IMR-90 (cell line): Measurements from ENCODE around the gene EVI5. TPM values are rescaled to one million over a fixed set of nuclear protein-coding genes. Genes with fewer than 3 reads are reported as not detected.

Source experiments
- ATAC-seq: fragments of 200-7000 bp; cut with Tn5 transposase; 2 replicates; pipeline ENCODE4 v1.9.1; 2020; ENCODE audit warnings: low read depth, mild to moderate bottlenecking, moderate library complexity
- BruUV-seq: library from RNA; stranded (reverse); fragments of 400-500 nt; replicated peaks from 2 replicates; lab custom pipeline; 2021; lab: Mats Ljungman, UMichigan
- CTCF ChIA-PET: fragments of 300-600 bp; formaldehyde crosslinking; extraction: SDS; loops from one replicate; lab custom pipeline; 2021; ENCODE audit warnings: antibody characterized with exemption; lab: Yijun Ruan, JAX
- POLR2A ChIA-PET: fragments of 300-600 bp; sonication (Branson Sonifier 250); formaldehyde crosslinking; loops from one replicate; lab custom pipeline; 2022; ENCODE audit warnings: antibody characterized with exemption; ENCODE audit not compliant: unreplicated experiment; lab: Charles Lee
- DNase-seq: peaks from one replicate; pipeline ENCODE4 v3.0.0; 2013
- H2AFZ ChIP-seq: replicated peaks from 2 replicates; pipeline ENCODE3; 2013; ENCODE audit warnings: low read length, mild to moderate bottlenecking; ENCODE audit not compliant: poor library complexity
- H2AK5ac ChIP-seq: 2 replicates; pipeline ENCODE4 v1.6.1; 2013; ENCODE audit warnings: low read depth, low read length, inconsistent platforms
- H2AK9ac ChIP-seq: replicated peaks from 2 replicates; pipeline ENCODE3; 2013; ENCODE audit warnings: mild to moderate bottlenecking, low read depth, low read length, moderate library complexity; ENCODE audit not compliant: poor library complexity
- H2BK120ac ChIP-seq: 2 replicates; pipeline ENCODE4 v1.6.1; 2013; ENCODE audit warnings: low read depth, low read length, inconsistent platforms
- H2BK15ac ChIP-seq: 3 replicates; pipeline ENCODE4 v1.6.1; 2013; ENCODE audit warnings: low read depth, low read length, inconsistent platforms
- H2BK20ac ChIP-seq: 2 replicates; pipeline ENCODE4 v1.6.1; 2013; ENCODE audit warnings: low read depth, mild to moderate bottlenecking, inconsistent platforms, low read length, moderate library complexity
- H2BK5ac ChIP-seq: 2 replicates; pipeline ENCODE4 v1.6.1; 2013; ENCODE audit warnings: mild to moderate bottlenecking, low read depth, low read length, inconsistent platforms; ENCODE audit not compliant: poor library complexity, severe bottlenecking
- H3K14ac ChIP-seq: replicated peaks from 2 replicates; pipeline ENCODE4 v1.6.1; 2013; ENCODE audit warnings: low read depth, low read length, inconsistent platforms
- H3K18ac ChIP-seq: 2 replicates; pipeline ENCODE4 v1.6.1; 2013; ENCODE audit warnings: low read depth, low read length, control low read depth
- H3K23ac ChIP-seq: 2 replicates; pipeline ENCODE4 v1.6.1; 2013; ENCODE audit warnings: low read depth, low read length, inconsistent platforms
- H3K27ac ChIP-seq: 2 replicates; pipeline ENCODE4 v1.5.1; 2013; ENCODE audit warnings: mild to moderate bottlenecking, control low read depth, low read length; ENCODE audit not compliant: insufficient read depth
- H3K27me3 ChIP-seq: 2 replicates; pipeline ENCODE4 v1.6.1; 2013; ENCODE audit warnings: low read length; ENCODE audit not compliant: control insufficient read depth, insufficient read depth
- H3K36me3 ChIP-seq: 2 replicates; pipeline ENCODE4 v1.6.1; 2013; ENCODE audit warnings: low read length, mixed read lengths; ENCODE audit not compliant: control insufficient read depth, insufficient read depth
- H3K4ac ChIP-seq: 2 replicates; pipeline ENCODE4 v1.6.1; 2013; ENCODE audit warnings: low read depth, low read length, inconsistent platforms
- H3K4me1 ChIP-seq: 2 replicates; pipeline ENCODE4 v1.6.1; 2013; ENCODE audit warnings: low read length, mixed read lengths; ENCODE audit not compliant: control insufficient read depth, insufficient read depth
- H3K4me2 ChIP-seq: 2 replicates; pipeline ENCODE4 v1.6.1; 2013; ENCODE audit warnings: low read depth, mild to moderate bottlenecking, control low read depth, low read length, moderate library complexity
- H3K4me3 ChIP-seq: 2 replicates; pipeline ENCODE4 v1.5.1; 2013; ENCODE audit warnings: low read depth, mild to moderate bottlenecking, control low read depth, low read length, moderate library complexity; ENCODE audit not compliant: insufficient read depth
- H3K56ac ChIP-seq: 2 replicates; pipeline ENCODE4 v1.6.1; 2013; ENCODE audit warnings: low read length, inconsistent platforms; ENCODE audit not compliant: insufficient read depth; ENCODE audit errors: extremely low read depth
- H3K79me1 ChIP-seq, 2 experiments: 2 replicates each; pipeline ENCODE4 v1.6.1; 2013; ENCODE audit warnings: low read length in 2 of 2, inconsistent platforms in 1 of 2, low read depth in 1 of 2
- H3K9ac ChIP-seq: 2 replicates; pipeline ENCODE4 v1.6.1; 2013; ENCODE audit warnings: low read depth, low read length, control low read depth
- H3K9me1 ChIP-seq: 2 replicates; pipeline ENCODE4 v1.6.1; 2013; ENCODE audit warnings: low read length, inconsistent platforms; ENCODE audit not compliant: insufficient read depth
- H3K9me3 ChIP-seq: 2 replicates; pipeline ENCODE4 v1.6.1; 2013; ENCODE audit warnings: low read length; ENCODE audit not compliant: control insufficient read depth, insufficient read depth
- H4K20me1 ChIP-seq: 2 replicates; pipeline ENCODE4 v1.6.1; 2013; ENCODE audit warnings: low read length, inconsistent platforms; ENCODE audit not compliant: insufficient read depth
- H4K5ac ChIP-seq: 2 replicates; pipeline ENCODE4 v1.6.1; 2013; ENCODE audit warnings: mild to moderate bottlenecking, low read depth, low read length, control low read depth
- H4K8ac ChIP-seq, 2 experiments: 2 replicates each; pipeline ENCODE4 v1.6.1; 2013; ENCODE audit warnings: low read depth in 2 of 2, low read length in 2 of 2, control low read depth in 1 of 2, inconsistent platforms in 1 of 2
- H4K91ac ChIP-seq: 2 replicates; pipeline ENCODE4 v1.6.1; 2013; ENCODE audit warnings: low read depth, low read length, inconsistent platforms; ENCODE audit not compliant: insufficient read depth
- RCOR1 ChIP-seq: IDR thresholded peaks from 2 replicates; pipeline ENCODE4 v1.6.1; 2012; ENCODE audit warnings: mild to moderate bottlenecking, low read length, improper control_type of control experiment; ENCODE audit not compliant: insufficient replicate concordance
- WGBS, 2 experiments: methylation state at CpG; one replicate each; pipeline versions ENCODE4 v1.1.5 to v1.1.7; 2013; ENCODE audit warnings: missing lambda C conversion rate in 2 of 2; ENCODE audit not compliant: insufficient read length in 1 of 2; ENCODE audit errors: extremely low coverage in 2 of 2; 5-methylcytosine and 5-hydroxymethylcytosine counted together
- dilution Hi-C: fragments of 300-500 bp; cut with HindIII; formaldehyde crosslinking; loops from one replicate; pipeline ENCODE4 v1.14.3; 2018; ENCODE audit warnings: low sequenced_read_pairs; ENCODE audit not compliant: unreplicated experiment
- in situ Hi-C: fragments of 300-500 bp; cut with MboI; formaldehyde crosslinking; loops from 3 replicates; pipeline ENCODE4 v1.14.3; 2019; ENCODE audit warnings: low sequenced_read_pairs, inconsistent platforms, mixed read lengths
- intact Hi-C: fragments of 100-400 bp; cut with micrococcal nuclease; formaldehyde crosslinking; loops from 2 replicates; pipeline ENCODE4 v1.10.0; 2022
- polyA plus RNA-seq, 3 experiments: library from polyadenylated mRNA; depleted of rRNA; stranded (reverse); fragments of >200 nt; gene quantifications; 2 replicates each; pipeline ENCODE4 v1.2.3, GENCODE V29; 2012; ENCODE audit warnings: low replicate concordance in 1 of 3
- total RNA-seq: library from RNA; depleted of rRNA; stranded (reverse); fragments of >200 nt; gene quantifications from 2 replicates; pipeline ENCODE4 v1.2.3, GENCODE V29; 2012

The EVI5 gene
- total and polyA plus RNA-seq, 2 of the 4 experiments (the other 2 are of a cell fraction), result 13.9 to 26.9 TPM

- Histone ChIP-seq H2BK5ac (no peak overlapping the region), H4K20me1 (no peaks in the 10 kb centered on the region), H4K91ac (no peak overlapping the region), H2BK20ac (no peak overlapping the region), H3K4me2 (no peak overlapping the region), H2BK15ac (no peak overlapping the region), H2AFZ (no peak overlapping the region), H4K8ac (no peak overlapping the region), H3K56ac (no peak overlapping the region), H3K23ac (no peak overlapping the region), H3K9me3 (no peaks in the 10 kb centered on the region), H3K36me3 (no peaks in the 10 kb centered on the region), H3K9ac (no peak overlapping the region), H3K27me3 (no peaks in the 10 kb centered on the region), H3K4me3 (no peak overlapping the region), H2BK120ac (no peak overlapping the region), H3K4me1 (no peaks in the 10 kb centered on the region; the same call in 1 of the 2 replicates), H3K79me1 (no peaks in the 10 kb centered on the region; a peak in 2 of 4 replicates), H3K9me1 (no peaks in the 10 kb centered on the region), H3K18ac (no peak overlapping the region), H3K27ac (no peak overlapping the region), H3K14ac (no peak overlapping the region), H2AK5ac (no peak overlapping the region), H2AK9ac (no peak overlapping the region), H4K5ac (no peak overlapping the region), H3K4ac (no peak overlapping the region)
- in situ Hi-C loops, result no loop called here
- dilution Hi-C loops, result no loop called here
- no CpG with 5 or more reads among the region's 3 CpGs for WGBS, 2 experiments
- ChIA-PET CTCF (interaction anchor here (1.4 kb wide), 1 partner anchor 9 kb away, joined by 3 read pairs; no protein-coding TSS in a partner anchor), POLR2A (no interaction called here)
- BruUV-seq, result no TSS peak
- no peak for TF ChIP-seq RCOR1
- ATAC-seq (no peak), DNase-seq (no peak)
- intact Hi-C loops, result no loop called here
These were observed 230.7 kb downstream of the EVI5 start for GRCh38 chr1:92554216-92554615.
